Ishikawa (cell line): ENCODE data around the gene THOC5.

ENCODE experiments used
- CEBPB ChIP-seq: IDR thresholded peaks from 2 replicates; pipeline ENCODE4 v1.6.1; 2012
- CREB1 ChIP-seq: IDR thresholded peaks from 2 replicates; pipeline ENCODE4 v1.6.1; 2012; ENCODE audit warnings: low read depth
- EGR1 ChIP-seq: IDR thresholded peaks from 2 replicates; pipeline ENCODE4 v1.6.1; 2012
- EP300 ChIP-seq: IDR thresholded peaks from 2 replicates; pipeline ENCODE4 v1.6.1; 2012; ENCODE audit warnings: borderline replicate concordance
- FOXM1 ChIP-seq: IDR thresholded peaks from 2 replicates; pipeline ENCODE4 v1.6.1; 2012; ENCODE audit warnings: low read depth, borderline replicate concordance
- MAX ChIP-seq: IDR thresholded peaks from 2 replicates; pipeline ENCODE4 v1.6.1; 2012
- NFIC ChIP-seq: IDR thresholded peaks from 2 replicates; pipeline ENCODE4 v1.6.1; 2012
- RAD21 ChIP-seq: IDR thresholded peaks from 2 replicates; pipeline ENCODE4 v1.6.1; 2012; ENCODE audit warnings: low read depth
- REST ChIP-seq: IDR thresholded peaks from 2 replicates; pipeline ENCODE4 v1.6.1; 2012; ENCODE audit warnings: low read depth, mild to moderate bottlenecking
- TAF1 ChIP-seq: IDR thresholded peaks from 2 replicates; pipeline ENCODE4 v1.6.1; 2012; ENCODE audit warnings: low read depth, mild to moderate bottlenecking
- TCF12 ChIP-seq: IDR thresholded peaks from 2 replicates; pipeline ENCODE4 v1.6.1; 2012; ENCODE audit warnings: low read depth
- TEAD4 ChIP-seq: IDR thresholded peaks from 2 replicates; pipeline ENCODE4 v1.6.1; 2012
- USF1 ChIP-seq: IDR thresholded peaks from 2 replicates; pipeline ENCODE4 v1.6.1; 2012
- YY1 ChIP-seq: IDR thresholded peaks from 2 replicates; pipeline ENCODE4 v1.6.1; 2012; ENCODE audit warnings: low read depth
- ZBTB7A ChIP-seq: IDR thresholded peaks from 2 replicates; pipeline ENCODE4 v1.6.1; 2012; ENCODE audit warnings: low read depth

Gene THOC5

GRCh38 chr22:29461263-29461662 is 92.3 kb downstream of the THOC5 start:
- TF ChIP-seq NFIC = no peak
- no peak for TF ChIP-seq RAD21
- no peak for TF ChIP-seq CEBPB
- TF ChIP-seq ZBTB7A = no peak
- TF ChIP-seq EP300 = no peak
- no peak for TF ChIP-seq REST
- TF ChIP-seq TCF12 = no peak
- TF ChIP-seq MAX = no peak

GRCh38 chr22:29459773-29460172 is 93.8 kb downstream of the THOC5 start:
- no peak for TF ChIP-seq TCF12
- TF ChIP-seq RAD21 = no peak
- TF ChIP-seq EP300 = no peak
- TF ChIP-seq FOXM1 = no peak
- no peak for TF ChIP-seq TEAD4
- no peak for TF ChIP-seq CEBPB
- TF ChIP-seq EGR1 = no peak

- TF ChIP-seq EGR1 (no peak), TCF12 (no peak), FOXM1 (no peak), RAD21 (no peak), REST (no peak), TAF1 (no peak), EP300 (no peak), YY1 (no peak), CEBPB (no peak), CREB1 (no peak), USF1 (no peak), MAX (no peak), NFIC (no peak), ZBTB7A (no peak), TEAD4 (no peak)
These were observed 95.0 kb downstream of the THOC5 start for GRCh38 chr22:29458551-29458950.

GRCh38 chr22:29457730-29458129 is 95.8 kb downstream of the THOC5 start:
- no peak for TF ChIP-seq EGR1
- 0 out of 2 replicates have a peak, but pooled peaks have one; percentile 28 for TF ChIP-seq CREB1
- no peak for TF ChIP-seq RAD21
- TF ChIP-seq YY1 = no peak

- TF ChIP-seq MAX = no peak
- TF ChIP-seq ZBTB7A = no peak
- no peak for TF ChIP-seq TEAD4
- TF ChIP-seq EGR1 = no peak
- no peak for TF ChIP-seq REST
- no peak for TF ChIP-seq EP300
These were observed 97.3 kb downstream of the THOC5 start for GRCh38 chr22:29456211-29456671.
